Mucosa of rectum (tissue), 2 donors: Measurements from ENCODE around the gene KRTAP12-4.

Experiments
- H3K27ac ChIP-seq, 2 donors: one replicate each; pipeline ENCODE4 v1.7.0; 2013; ENCODE audit warnings: inconsistent platforms in 2 of 2, low read depth in 2 of 2, low read length in 2 of 2
- H3K27me3 ChIP-seq, 2 donors: one replicate each; pipeline ENCODE4 v1.7.0; 2013; ENCODE audit warnings: low read length in 2 of 2; ENCODE audit not compliant: control insufficient read depth in 2 of 2, insufficient read depth in 2 of 2
- H3K36me3 ChIP-seq, 2 donors: one replicate each; pipeline ENCODE4 v1.7.0; 2013; ENCODE audit warnings: low read length in 2 of 2; ENCODE audit not compliant: control insufficient read depth in 2 of 2, insufficient read depth in 2 of 2
- H3K4me1 ChIP-seq, 2 donors: one replicate each; pipeline ENCODE4 v1.7.0; 2013; ENCODE audit warnings: low read length in 2 of 2, mild to moderate bottlenecking in 1 of 2; ENCODE audit not compliant: control insufficient read depth in 2 of 2, insufficient read depth in 2 of 2
- H3K4me3 ChIP-seq, 2 donors: one replicate each; pipeline ENCODE4 v1.7.0; 2013; ENCODE audit warnings: low read length in 2 of 2
- H3K9ac ChIP-seq, 2 donors: one replicate each; pipeline ENCODE4 v1.7.0; 2013; ENCODE audit warnings: low read length in 2 of 2, low read depth in 1 of 2, mild to moderate bottlenecking in 1 of 2
- H3K9me3 ChIP-seq, 2 donors: one replicate each; pipeline ENCODE4 v1.7.0; 2013; ENCODE audit warnings: low read length in 2 of 2; ENCODE audit not compliant: control insufficient read depth in 2 of 2
- donor health status: healthy.
- donor health status: Normal muscosa, but diverticular disease.

KRTAP12-4 gene

GRCh38 chr21:44657635-44658540 is 3.4 kb upstream of the KRTAP12-4 start, which contains the start of gene KRTAP12-3:
KRTAP12-3 (plus strand) TSS chr21:44657932; CDS start chr21:44657980, 48 bp downstream.
- no peak within 1 kb of the TSS for H3K9ac ChIP-seq
- no peaks in the 10 kb centered on the region for H3K9me3 ChIP-seq
- H3K4me3 ChIP-seq = peak within 1 kb of the TSS in 1 of 2 donors; percentile 20
- H3K4me1 ChIP-seq = no peaks in the 10 kb centered on the region
- peak within 1 kb of the TSS; percentile 37 to 65 for H3K27ac ChIP-seq
- H3K36me3 ChIP-seq = no peaks in the 10 kb centered on the region
- peaks cover 0 to 3% of the 10 kb centered on the region in 2 donors for H3K27me3 ChIP-seq

- Histone ChIP-seq H3K4me3 (no peak overlapping the region), H3K4me1 (no peaks in the 10 kb centered on the region), H3K36me3 (no peaks in the 10 kb centered on the region), H3K27me3 (peaks cover 0 to 3% of the 10 kb centered on the region in 2 donors), H3K27ac (peak overlapping the region in 1 of 2 donors; percentile 65), H3K9ac (no peak overlapping the region), H3K9me3 (no peaks in the 10 kb centered on the region)
These were observed 2.4 kb upstream of the KRTAP12-4 start for GRCh38 chr21:44656868-44657267.

DNA sequence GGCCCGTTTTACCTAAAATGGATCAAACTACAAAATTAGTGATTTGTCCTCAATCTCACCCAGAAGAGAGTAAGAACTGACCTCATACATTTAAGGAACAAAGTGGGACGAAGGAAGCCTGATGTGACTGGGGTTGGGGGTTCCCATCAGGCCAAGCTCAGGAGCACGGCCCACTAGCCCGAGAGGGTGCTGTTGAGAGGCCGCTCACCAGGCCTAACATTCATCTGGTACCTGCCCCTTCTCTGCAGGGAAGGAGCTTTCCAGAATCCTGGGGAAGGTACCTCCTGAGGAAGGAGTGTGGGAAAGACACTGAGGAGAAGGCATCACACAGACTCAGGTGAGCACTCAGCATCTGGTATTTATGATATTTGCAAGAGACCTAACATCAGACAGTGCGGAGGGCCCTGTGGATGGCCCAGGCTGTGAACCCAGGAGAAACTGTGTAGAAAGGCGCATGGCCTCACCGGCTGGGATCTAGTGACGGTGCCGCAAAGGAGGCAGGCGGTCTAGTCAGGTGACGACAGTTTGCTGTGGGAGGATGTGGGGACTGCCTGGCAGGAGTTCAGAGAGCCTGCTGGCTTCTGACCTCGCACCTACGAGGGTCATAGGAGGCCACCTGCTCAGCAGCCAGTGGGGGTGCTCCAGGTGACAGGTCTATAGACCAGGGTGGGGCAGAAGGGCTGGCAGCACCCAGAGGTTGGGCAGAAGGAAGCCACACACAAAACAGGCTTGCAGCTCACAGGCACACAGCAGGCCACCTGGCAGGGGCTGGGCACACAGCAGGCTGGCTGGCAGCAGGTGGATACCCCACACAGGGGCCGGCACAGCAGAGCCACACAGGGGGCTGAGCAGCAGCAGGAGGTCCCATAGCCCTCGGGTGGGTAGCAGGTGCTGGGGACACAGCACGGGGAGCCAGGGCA is 543 bp downstream of the KRTAP12-4 start:
- H3K4me3 ChIP-seq = no peak overlapping the region
- H3K27ac ChIP-seq = no peak overlapping the region
- no peaks in the 10 kb centered on the region for H3K27me3 ChIP-seq
- H3K4me1 ChIP-seq = no peaks in the 10 kb centered on the region
- H3K9ac ChIP-seq = no peak overlapping the region
- H3K9me3 ChIP-seq = no peaks in the 10 kb centered on the region
- H3K36me3 ChIP-seq = no peaks in the 10 kb centered on the region

DNA sequence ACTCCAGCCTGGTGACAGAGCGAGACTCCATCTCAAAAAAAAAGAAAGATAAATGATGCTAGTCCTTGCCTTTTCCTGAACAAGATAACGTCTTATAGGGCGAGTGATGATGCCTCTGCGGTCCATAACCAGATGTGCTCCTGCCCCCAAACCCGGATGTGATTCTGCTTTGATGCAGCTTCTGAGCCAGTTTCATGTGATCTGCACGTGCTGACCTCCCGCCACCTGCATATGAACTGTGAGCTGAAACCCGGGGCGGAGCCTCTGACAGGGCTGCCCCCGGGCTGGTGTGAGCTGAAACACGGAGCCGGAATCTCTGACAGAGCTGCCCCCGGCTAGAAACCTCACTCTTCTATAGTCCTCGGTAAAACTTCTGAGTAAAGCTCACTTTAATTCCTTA is 1.3 kb downstream of the KRTAP12-4 start:
- no peak overlapping the region for H3K4me3 ChIP-seq
- H3K4me1 ChIP-seq = no peaks in the 10 kb centered on the region
- H3K27ac ChIP-seq = no peak overlapping the region
- H3K9ac ChIP-seq = no peak overlapping the region
- H3K9me3 ChIP-seq = no peaks in the 10 kb centered on the region
- H3K27me3 ChIP-seq = no peaks in the 10 kb centered on the region
- no peaks in the 10 kb centered on the region for H3K36me3 ChIP-seq

DNA sequence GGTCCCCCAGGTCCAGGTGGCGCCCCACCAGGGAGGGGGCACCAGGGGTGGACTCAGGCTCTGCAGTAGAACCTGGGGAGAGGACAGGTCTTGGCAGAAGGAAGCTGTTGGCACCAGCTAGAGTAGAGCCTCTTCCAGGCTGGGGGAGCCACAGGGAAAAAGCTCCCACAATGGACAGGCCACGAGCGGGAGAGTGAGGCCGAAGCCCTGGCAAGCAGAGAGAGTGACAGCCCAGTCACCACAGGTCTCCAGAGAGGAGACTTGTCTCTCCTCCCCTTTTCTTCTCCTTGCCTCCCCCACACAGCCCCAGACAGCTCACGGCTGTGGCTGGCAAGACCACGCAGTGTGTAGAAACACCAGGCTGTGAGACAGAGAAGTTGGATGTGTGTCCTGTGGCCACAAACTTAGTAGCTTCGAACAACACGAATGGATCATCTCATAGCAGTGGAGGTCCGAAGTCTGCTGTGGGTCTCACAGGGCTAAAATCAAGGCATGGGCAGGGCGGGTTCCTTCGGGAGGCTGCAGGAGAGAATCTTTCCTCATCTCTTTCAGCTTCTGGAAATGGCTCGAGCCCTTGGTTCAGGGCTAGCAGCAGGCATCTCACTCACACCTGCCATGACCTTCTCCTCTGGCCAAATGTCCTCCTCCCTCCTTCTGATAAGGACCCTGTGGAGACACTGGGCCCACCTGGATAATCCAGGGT is 3.3 kb downstream of the KRTAP12-4 start:
- Histone ChIP-seq H3K27me3 (no peaks in the 10 kb centered on the region), H3K9me3 (no peaks in the 10 kb centered on the region), H3K4me3 (no peak overlapping the region), H3K9ac (no peak overlapping the region), H3K4me1 (no peaks in the 10 kb centered on the region), H3K27ac (no peak overlapping the region), H3K36me3 (no peaks in the 10 kb centered on the region)

- no peak overlapping the region for H3K4me3 ChIP-seq
- no peak overlapping the region for H3K9ac ChIP-seq
- no peak overlapping the region for H3K27ac ChIP-seq
- H3K9me3 ChIP-seq = no peaks in the 10 kb centered on the region
- H3K4me1 ChIP-seq = no peaks in the 10 kb centered on the region
- H3K27me3 ChIP-seq = no peaks in the 10 kb centered on the region
- no peaks in the 10 kb centered on the region for H3K36me3 ChIP-seq
These were observed 4.0 kb downstream of the KRTAP12-4 start for GRCh38 chr21:44650265-44650972.

GRCh38 chr21:44649521-44650100 is 4.8 kb downstream of the KRTAP12-4 start:
- no peaks in the 10 kb centered on the region for H3K36me3 ChIP-seq
- H3K27me3 ChIP-seq = no peaks in the 10 kb centered on the region
- no peak overlapping the region for H3K4me3 ChIP-seq
- H3K9ac ChIP-seq = no peak overlapping the region
- peaks cover 0 to 5% of the 10 kb centered on the region in 2 donors for H3K9me3 ChIP-seq
- H3K27ac ChIP-seq = no peak overlapping the region
- H3K4me1 ChIP-seq = no peaks in the 10 kb centered on the region

DNA sequence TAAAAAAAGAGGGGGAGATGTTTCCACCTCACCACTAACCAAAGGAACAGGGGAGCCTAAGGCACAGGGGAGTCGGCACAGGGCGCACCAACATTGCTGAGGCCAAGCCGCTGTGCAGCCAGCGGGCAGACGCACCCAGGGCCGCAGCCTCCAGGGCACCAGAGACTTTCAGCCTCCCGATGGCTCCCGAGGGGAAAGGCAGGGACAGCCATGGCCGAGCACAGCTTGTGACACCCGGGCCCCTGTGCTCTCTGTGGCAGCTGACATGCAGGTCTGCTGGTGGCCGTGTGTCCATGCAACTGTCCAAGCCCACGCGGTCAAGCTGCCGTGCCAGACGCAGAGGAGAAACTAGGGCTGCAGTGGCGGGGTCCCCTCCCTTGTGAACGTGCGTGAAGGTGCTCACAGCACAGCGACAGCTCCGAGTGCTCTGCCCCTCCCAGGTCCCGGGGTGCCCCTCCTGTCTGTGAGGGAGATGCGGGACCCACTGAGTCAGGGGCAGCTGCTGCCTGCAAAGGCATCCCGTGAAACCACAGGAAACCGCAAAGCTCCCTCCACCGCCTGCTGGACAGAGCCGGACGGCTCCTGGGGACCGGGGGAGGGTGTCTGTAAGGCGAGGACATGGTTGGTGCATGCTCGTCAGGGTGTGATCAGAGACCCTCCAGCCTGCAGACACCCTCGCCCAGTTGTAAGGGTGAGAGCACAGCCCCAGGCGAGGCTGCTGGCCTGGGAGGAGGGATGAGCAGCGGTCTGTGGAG is 5.7 kb downstream of the KRTAP12-4 start:
- no peaks in the 10 kb centered on the region for H3K4me1 ChIP-seq
- no peak overlapping the region for H3K9ac ChIP-seq
- peaks cover 0 to 5% of the 10 kb centered on the region in 2 donors for H3K9me3 ChIP-seq
- H3K27ac ChIP-seq = no peak overlapping the region
- no peaks in the 10 kb centered on the region for H3K36me3 ChIP-seq
- no peaks in the 10 kb centered on the region for H3K27me3 ChIP-seq
- H3K4me3 ChIP-seq = no peak overlapping the region

DNA sequence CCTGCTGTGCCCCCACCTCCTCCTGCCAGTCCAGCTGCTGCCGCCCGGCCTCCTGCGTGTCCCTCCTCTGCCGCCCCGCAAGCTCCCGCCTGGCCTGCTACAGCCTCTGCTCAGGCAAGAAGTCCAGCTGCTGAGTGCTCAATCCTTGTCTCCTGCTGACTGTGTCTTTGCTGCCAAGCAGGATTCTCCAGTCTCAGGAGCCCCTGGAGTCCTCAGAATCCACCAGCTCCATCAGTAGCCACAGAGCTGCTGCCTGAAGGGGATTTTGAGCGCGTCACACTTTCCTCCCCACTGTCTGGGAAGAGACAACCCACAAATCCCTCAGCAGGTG is 7.3 kb downstream of the KRTAP12-4 start:
- Histone ChIP-seq H3K4me3 (no peak overlapping the region), H3K36me3 (no peaks in the 10 kb centered on the region), H3K9me3 (peaks cover 0 to 5% of the 10 kb centered on the region in 2 donors), H3K9ac (no peak overlapping the region), H3K27ac (no peak overlapping the region), H3K27me3 (no peaks in the 10 kb centered on the region), H3K4me1 (no peaks in the 10 kb centered on the region)
